SJSA1 (cell line): ENCODE data around the gene FOXC1. TPM values are rescaled to one million over a fixed set of nuclear protein-coding genes. Genes with fewer than 3 reads are reported as not detected.

ENCODE experiments used
- DNase-seq, 2 experiments: peaks; one replicate each; pipeline ENCODE4 v3.0.0-alpha.2; 2015 to 2020; ENCODE audit warnings: low spot score in 2 of 2, low read depth in 1 of 2
- H3K27ac ChIP-seq: fragments of 250-450 bp; sonication (Bioruptor Pico); 2 replicates; pipeline ENCODE4 v1.5.1; 2020; ENCODE audit warnings: mild to moderate bottlenecking, moderate library complexity
- H3K27me3 ChIP-seq: fragments of 250-450 bp; sonication (Bioruptor Pico); replicated peaks from 2 replicates; pipeline ENCODE4 v1.5.1; 2020; ENCODE audit warnings: mild to moderate bottlenecking, moderate library complexity
- H3K36me3 ChIP-seq: fragments of 250-450 bp; sonication (Bioruptor Pico); 2 replicates; pipeline ENCODE4 v1.5.1; 2020; ENCODE audit warnings: mild to moderate bottlenecking
- H3K4me1 ChIP-seq: fragments of 250-450 bp; sonication (Bioruptor Pico); replicated peaks from 2 replicates; pipeline ENCODE4 v1.6.1; 2021; ENCODE audit warnings: mild to moderate bottlenecking
- H3K4me3 ChIP-seq: fragments of 250-450 bp; sonication (Bioruptor Pico); 2 replicates; pipeline ENCODE4 v1.5.1; 2020; ENCODE audit warnings: mild to moderate bottlenecking
- H3K9me3 ChIP-seq: fragments of 250-450 bp; sonication (Bioruptor Pico); replicated peaks from 2 replicates; pipeline ENCODE4 v1.5.1; 2020; ENCODE audit warnings: mild to moderate bottlenecking
- total RNA-seq: library from RNA; depleted of rRNA; stranded (reverse); fragments of >200 nt; shearing (Covaris generic); gene quantifications from 2 replicates; pipeline ENCODE4 v1.2.3, GENCODE V29; 2014

FOXC1 gene
- total RNA-seq, 1 experiment from 2014 or later, result 21.0 TPM

DNA sequence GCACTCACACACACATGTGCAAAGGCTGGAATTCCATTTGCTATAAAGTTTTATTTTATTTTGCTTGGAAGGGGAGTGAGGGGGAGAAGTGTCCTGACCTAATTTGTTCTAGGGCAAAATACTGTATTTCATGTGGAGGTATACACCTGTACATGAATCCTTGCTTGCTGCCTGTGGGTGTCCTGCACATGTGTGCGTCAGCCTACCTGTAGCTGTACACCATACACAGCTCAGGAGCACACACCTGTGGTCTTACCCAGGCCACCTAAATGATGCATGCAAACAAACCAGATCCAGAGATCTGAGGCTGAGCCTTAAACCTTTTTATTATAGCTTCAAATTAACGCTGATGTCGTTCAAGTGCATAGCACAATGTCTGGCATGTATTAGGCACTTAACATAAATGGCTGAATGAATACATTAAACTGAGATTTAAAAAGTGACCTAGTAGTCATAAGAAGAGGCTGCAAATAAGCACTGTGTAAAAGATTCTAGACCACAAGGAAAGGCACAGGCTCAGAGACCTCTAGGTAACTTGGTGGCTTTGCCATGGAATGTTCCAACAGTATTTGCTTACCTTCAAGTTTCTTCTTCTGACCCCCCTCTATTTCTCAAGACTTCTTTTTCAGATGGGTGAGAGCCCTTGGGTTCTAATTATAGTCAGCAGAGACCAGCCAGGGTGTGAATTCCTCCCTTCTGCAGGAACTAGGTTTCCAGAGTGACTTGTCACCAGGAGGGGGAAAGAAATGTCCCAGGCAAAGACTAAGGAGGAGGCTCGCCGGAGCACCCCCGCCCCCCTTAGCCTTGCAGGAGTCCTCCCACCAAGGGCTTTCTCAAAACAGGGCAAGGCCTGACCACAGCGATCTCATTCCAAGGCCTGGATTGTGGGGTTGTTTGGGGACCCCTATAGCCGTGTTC, 13.4 kb downstream of the FOXC1 start:
- H3K36me3 ChIP-seq, result peaks cover 32% of the 10 kb centered on the region
- no peak overlapping the region for H3K4me3 ChIP-seq
- no peak overlapping the region for H3K27ac ChIP-seq
- no peaks in the 10 kb centered on the region for H3K27me3 ChIP-seq
- H3K4me1 ChIP-seq, result peaks cover 57% of the 10 kb centered on the region
- H3K9me3 ChIP-seq, result no peaks in the 10 kb centered on the region
- DNase-seq, result no peak

DNA sequence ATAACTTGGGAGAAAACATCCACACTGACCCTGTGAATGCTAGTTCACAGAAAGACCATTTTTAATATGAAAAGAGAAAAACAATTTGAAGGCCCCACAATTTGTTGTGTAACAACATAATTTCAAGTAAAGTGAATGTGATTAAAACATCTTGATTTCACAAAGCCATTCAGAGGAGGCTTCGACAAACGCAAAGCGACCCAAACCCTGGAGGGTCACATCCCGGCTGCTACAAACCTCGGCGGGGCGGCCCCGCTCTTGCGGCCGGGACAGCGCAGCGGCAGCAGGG, 14.0 kb downstream of the FOXC1 start:
- peak overlapping the region; percentile 54 for H3K4me3 ChIP-seq

GRCh38 chr6:1624058-1624850, 14.5 kb downstream of the FOXC1 start:
- DNase-seq, result no peak

More for the DNA sequence above, 14.0 kb downstream of the FOXC1 start:
- Histone ChIP-seq H3K9me3 (no peaks in the 10 kb centered on the region), H3K4me1 (peaks cover 56% of the 10 kb centered on the region), H3K36me3 (peaks cover 25% of the 10 kb centered on the region), H3K27me3 (no peaks in the 10 kb centered on the region), H3K27ac (no peak overlapping the region)
- no peak for DNase-seq

DNA sequence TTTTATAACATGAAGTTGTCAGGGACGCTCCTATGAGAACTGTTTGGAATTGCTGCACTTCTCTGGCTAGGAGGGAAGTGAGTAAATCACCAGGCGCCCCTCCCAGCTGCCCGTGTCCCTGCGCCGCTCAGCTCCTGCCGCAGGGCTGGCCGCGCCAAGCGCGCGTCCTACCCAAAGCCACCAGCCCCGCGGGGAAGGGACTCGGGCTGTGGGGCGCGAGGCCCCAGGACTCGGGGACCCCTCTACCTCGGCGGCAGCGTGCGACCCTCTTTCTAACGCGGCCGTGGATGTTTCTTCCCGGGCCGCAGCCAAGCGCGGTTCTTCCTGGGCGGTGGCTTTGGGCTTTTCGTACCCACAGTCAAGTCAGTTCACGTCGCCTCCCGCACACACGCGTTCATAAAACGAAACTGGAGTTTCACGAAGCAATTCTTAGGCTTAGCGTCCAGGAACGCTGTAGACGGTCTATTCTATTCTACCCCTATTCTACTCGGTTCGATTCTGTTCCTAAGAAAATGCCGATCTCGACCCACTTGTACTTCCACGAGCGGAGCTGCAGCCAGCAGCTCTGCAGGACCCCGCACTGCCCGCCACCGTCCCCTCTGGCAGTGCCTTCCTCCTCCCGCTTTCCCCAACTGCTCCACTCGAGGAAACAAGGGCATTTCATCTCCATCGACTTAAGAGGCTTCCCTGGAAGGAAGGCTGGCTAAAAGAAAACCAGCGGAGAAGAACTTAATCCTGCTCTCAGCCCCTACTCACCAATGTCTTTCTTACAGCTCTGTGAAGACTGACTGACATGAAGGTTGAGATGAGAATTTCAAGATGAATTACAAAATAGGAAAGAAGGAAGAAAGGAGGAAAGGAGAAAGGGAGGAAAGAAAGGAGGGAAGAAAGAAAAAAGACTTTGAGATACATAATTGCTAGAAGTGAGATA, 15.4 kb downstream of the FOXC1 start:
- H3K27ac ChIP-seq, result peak overlapping the region; percentile 28; the same call in 1 of the 2 replicates
- H3K27me3 ChIP-seq, result no peaks in the 10 kb centered on the region
- peaks cover 15% of the 10 kb centered on the region for H3K36me3 ChIP-seq
- H3K9me3 ChIP-seq, result no peaks in the 10 kb centered on the region
- peaks cover 56% of the 10 kb centered on the region for H3K4me1 ChIP-seq
- peak overlapping the region; percentile 54 for H3K4me3 ChIP-seq
- DNase-seq, result peak in 1 of 2 experiments; percentile 82

More at GRCh38 chr6:1624058-1624850, 14.5 kb downstream of the FOXC1 start:
- H3K36me3 ChIP-seq, result peaks cover 21% of the 10 kb centered on the region
- no peaks in the 10 kb centered on the region for H3K9me3 ChIP-seq
- H3K4me1 ChIP-seq, result peaks cover 56% of the 10 kb centered on the region
- peak overlapping the region; percentile 54 for H3K4me3 ChIP-seq
- no peaks in the 10 kb centered on the region for H3K27me3 ChIP-seq
- H3K27ac ChIP-seq, result no peak overlapping the region; the same call in 1 of the 2 replicates

DNA sequence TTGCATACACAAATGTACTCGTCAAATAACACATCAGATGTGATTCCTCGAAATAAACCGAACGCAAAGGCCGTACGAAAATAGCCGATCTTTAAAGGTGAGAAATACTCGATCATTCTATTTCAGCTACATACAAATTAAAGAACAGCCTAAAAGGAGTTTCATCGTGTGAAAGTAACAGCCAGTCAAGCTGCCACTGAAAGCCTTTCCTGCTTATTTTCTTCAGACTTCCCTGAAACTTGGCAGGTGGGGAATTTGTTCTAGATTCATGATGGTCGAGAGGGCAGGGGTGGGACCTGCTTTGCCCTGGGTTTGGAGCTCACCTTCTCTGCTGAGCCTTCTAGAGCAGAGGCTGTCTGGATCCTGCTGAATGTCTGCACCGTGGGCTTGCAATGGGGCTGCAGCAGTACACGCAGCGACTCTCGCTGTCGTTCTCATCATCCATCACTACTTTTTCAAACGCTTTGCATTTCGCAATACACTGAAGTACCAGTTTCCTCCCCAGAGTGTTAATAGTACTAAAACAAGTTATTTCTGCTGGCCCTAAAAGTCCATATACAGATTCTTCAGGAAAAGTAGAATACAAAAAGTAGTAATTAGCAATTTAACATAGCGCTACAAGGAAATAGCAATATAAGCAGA, 16.2 kb downstream of the FOXC1 start:
- no peaks in the 10 kb centered on the region for H3K27me3 ChIP-seq
- no peak overlapping the region for H3K27ac ChIP-seq
- H3K4me3 ChIP-seq, result no peak overlapping the region
- H3K9me3 ChIP-seq, result no peaks in the 10 kb centered on the region
- no peak for DNase-seq
- peaks cover 11% of the 10 kb centered on the region for H3K36me3 ChIP-seq
- peaks cover 62% of the 10 kb centered on the region for H3K4me1 ChIP-seq

DNA sequence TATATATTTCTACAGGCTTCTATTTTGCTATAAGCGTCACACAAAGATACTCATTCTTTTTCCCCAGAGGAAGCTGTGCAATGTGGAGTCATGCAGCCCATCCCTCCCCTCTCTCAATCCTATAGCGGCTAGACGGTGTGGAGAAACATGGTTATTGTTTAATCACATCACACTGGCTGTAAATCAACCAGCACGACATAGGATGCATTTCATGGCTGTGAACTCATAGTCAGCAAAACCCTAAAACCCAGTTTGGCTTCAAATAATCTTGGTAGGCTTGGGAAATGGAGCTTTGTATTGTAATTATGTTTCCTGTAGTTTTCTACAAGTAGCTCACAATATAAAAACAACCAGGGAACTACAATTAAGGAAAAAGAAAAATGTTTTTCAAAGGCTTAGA, 16.8 kb downstream of the FOXC1 start:
- DNase-seq, result no peak
- no peaks in the 10 kb centered on the region for H3K9me3 ChIP-seq
- no peaks in the 10 kb centered on the region for H3K27me3 ChIP-seq
- H3K36me3 ChIP-seq, result peaks cover 8% of the 10 kb centered on the region
- H3K27ac ChIP-seq, result no peak overlapping the region
- peaks cover 62% of the 10 kb centered on the region for H3K4me1 ChIP-seq
- no peak overlapping the region for H3K4me3 ChIP-seq

- no peak overlapping the region for H3K4me3 ChIP-seq
- peaks cover 2% of the 10 kb centered on the region; the same call in 1 of the 2 replicates for H3K36me3 ChIP-seq
- H3K9me3 ChIP-seq, result no peaks in the 10 kb centered on the region
- H3K27ac ChIP-seq, result no peak overlapping the region
- H3K4me1 ChIP-seq, result peaks cover 50% of the 10 kb centered on the region
- no peaks in the 10 kb centered on the region for H3K27me3 ChIP-seq
- no peak for DNase-seq
Measured at GRCh38 chr6:1627827-1628560, 18.3 kb downstream of the FOXC1 start.

DNA sequence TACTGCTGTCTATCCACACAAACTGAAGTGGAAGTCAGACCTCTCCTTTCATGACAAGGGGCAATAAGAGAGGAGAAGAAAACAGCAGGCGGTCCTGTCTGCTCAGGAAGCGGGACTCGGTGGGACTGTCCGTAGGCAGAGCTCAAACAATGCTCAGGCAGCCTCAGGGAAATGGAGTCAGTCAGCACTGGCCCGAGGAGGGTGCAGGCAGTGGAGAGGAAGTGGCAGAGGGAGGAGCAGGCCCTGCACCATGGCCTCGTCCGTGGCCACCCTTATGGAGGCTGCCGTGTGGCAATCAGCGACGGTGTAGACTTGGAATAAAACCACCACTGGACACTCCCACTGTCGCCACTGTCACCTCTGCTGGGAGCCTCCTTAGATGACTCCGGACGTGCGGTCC, 19.6 kb downstream of the FOXC1 start:
- Histone ChIP-seq H3K27ac (no peak overlapping the region), H3K4me1 (peaks cover 37% of the 10 kb centered on the region), H3K9me3 (no peaks in the 10 kb centered on the region), H3K36me3 (no peaks in the 10 kb centered on the region), H3K4me3 (no peak overlapping the region), H3K27me3 (no peaks in the 10 kb centered on the region)
- no peak for DNase-seq

DNA sequence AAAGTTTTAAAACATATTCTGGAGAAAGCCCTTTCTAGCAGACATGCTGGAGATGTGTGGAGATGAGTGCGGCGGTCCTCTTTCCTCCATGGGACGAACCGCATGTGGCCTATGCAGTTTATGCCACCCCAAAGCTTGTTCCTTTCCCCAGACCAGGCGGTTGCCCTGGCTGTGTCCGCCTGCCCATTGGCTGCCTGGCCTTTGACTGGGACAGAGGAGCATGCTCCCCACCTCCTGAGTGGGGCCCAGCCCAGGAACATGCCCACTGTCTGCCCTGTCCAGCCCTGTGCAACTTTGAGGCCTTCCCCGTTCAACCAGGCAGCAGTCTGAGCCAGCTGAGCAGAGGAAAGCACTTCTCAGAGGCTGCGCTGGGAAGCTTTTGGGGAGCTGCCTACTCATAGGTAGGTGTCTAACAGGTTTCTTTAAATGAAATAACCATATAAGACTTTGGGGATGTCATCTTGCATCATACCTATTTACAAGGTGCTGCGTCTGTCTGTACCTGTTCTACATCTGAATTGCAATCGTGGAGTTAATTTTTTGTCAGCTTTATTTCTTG, 20.6 kb downstream of the FOXC1 start:
- no peak for DNase-seq
- Histone ChIP-seq H3K36me3 (no peaks in the 10 kb centered on the region), H3K4me1 (peaks cover 35% of the 10 kb centered on the region), H3K4me3 (no peak overlapping the region), H3K9me3 (no peaks in the 10 kb centered on the region), H3K27me3 (no peaks in the 10 kb centered on the region), H3K27ac (no peak overlapping the region)

DNA sequence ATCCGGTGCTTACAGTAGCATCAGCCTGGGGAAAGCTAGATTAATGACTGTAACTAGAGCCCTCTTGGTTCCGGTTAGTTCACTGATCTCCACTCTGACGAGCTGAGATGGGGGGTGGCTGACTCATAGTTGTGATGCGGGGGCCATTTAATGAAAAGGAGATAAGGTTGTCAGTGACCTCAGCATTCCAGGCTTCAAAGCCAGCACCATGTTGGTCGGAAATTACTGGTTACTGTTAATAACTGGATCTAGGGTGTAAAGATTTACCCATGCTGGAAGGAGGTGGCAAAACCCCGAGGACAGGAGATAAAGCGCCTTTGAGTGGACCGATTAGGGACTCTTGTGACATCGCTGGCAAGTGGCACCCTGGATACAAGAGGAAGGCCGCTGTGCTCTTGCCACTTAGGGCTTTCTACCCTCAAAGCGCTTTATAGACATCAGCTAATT, 21.1 kb downstream of the FOXC1 start:
- Histone ChIP-seq H3K27ac (no peak overlapping the region), H3K27me3 (no peaks in the 10 kb centered on the region), H3K9me3 (no peaks in the 10 kb centered on the region), H3K36me3 (no peaks in the 10 kb centered on the region), H3K4me1 (peaks cover 31% of the 10 kb centered on the region), H3K4me3 (no peak overlapping the region)
- no peak for DNase-seq

DNA sequence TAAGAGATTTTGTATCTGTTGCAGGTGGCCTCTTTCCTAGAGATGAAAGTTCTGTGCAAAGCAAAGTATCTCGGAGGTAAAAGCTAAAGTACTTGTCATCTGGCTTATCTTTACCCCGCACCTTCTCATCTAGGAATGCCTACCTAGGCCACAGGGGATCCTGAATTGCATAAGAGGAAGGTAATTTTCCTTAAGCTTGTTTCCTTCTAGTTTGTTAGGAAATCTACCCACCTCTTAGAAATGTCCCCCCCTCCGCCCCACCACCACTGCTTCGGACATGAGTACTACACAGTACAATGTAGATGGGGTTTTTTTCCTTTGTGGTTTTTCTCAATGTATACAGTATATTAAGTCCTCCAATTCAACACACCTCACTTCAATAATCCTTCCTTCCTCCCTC, 21.5 kb downstream of the FOXC1 start:
- Histone ChIP-seq H3K27ac (no peak overlapping the region), H3K27me3 (no peaks in the 10 kb centered on the region), H3K36me3 (no peaks in the 10 kb centered on the region), H3K4me3 (no peak overlapping the region), H3K9me3 (no peaks in the 10 kb centered on the region), H3K4me1 (peaks cover 29% of the 10 kb centered on the region)
- no peak for DNase-seq

GRCh38 chr6:1633366-1634021, 23.8 kb downstream of the FOXC1 start:
- Histone ChIP-seq H3K27me3 (no peaks in the 10 kb centered on the region), H3K27ac (no peak overlapping the region), H3K4me1 (peaks cover 10% of the 10 kb centered on the region; the same call in 1 of the 2 replicates), H3K4me3 (no peak overlapping the region), H3K36me3 (no peaks in the 10 kb centered on the region), H3K9me3 (no peaks in the 10 kb centered on the region)
- no peak for DNase-seq
